GM18526 (cell line): ENCODE data around the gene CD2.

ENCODE experiments used
- POLR2A ChIP-seq: IDR thresholded peaks from 3 replicates; pipeline ENCODE4 v1.6.1; 2011; ENCODE audit not compliant: insufficient read length; ENCODE audit errors: extremely low read depth

The CD2 gene, protein sequence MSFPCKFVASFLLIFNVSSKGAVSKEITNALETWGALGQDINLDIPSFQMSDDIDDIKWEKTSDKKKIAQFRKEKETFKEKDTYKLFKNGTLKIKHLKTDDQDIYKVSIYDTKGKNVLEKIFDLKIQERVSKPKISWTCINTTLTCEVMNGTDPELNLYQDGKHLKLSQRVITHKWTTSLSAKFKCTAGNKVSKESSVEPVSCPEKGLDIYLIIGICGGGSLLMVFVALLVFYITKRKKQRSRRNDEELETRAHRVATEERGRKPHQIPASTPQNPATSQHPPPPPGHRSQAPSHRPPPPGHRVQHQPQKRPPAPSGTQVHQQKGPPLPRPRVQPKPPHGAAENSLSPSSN

DNA sequence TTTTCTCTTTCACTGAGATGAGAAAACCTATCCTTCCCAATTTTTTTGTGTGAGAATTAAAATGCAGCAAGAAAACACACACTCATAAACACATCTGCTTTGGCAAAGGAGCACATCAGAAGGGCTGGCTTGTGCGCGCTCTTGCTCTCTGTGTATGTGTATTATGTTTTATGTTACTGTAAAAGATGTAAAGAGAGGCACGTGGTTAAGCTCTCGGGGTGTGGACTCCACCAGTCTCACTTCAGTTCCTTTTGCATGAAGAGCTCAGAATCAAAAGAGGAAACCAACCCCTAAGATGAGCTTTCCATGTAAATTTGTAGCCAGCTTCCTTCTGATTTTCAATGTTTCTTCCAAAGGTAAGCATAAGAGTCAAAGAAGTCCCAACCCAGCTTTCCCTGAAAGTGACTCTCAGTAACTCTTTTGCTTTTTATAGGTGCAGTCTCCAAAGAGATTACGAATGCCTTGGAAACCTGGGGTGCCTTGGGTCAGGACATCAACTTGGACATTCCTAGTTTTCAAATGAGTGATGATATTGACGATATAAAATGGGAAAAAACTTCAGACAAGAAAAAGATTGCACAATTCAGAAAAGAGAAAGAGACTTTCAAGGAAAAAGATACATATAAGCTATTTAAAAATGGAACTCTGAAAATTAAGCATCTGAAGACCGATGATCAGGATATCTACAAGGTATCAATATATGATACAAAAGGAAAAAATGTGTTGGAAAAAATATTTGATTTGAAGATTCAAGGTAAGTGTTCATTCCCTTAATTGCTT is at the start of gene CD2:
CD2 (plus strand) TSS at position 233 of the 780 bp plus-strand sequence; CDS start at position 296, 63 bp downstream.
- TF ChIP-seq POLR2A = no peak

DNA sequence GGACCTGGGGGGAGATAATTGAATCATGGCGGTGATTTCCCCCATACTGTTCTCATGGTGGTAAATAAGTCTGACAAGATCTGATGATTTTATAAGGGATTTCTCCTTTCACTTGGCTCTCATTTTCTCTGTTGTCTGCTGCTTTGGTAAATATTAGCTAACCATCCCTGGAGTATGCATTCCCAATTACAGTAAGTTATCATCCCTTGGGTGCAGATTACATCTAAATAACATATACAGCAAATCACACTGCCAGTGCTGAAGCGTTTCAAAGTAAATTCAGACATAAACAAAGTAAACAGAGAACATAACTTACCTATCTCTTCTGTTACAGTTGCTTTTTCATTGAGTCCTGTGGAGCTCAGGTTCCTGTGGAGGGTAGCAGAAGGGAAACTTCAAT is 48.1 kb upstream of the CD2 start:
- TF ChIP-seq POLR2A = no peak

DNA sequence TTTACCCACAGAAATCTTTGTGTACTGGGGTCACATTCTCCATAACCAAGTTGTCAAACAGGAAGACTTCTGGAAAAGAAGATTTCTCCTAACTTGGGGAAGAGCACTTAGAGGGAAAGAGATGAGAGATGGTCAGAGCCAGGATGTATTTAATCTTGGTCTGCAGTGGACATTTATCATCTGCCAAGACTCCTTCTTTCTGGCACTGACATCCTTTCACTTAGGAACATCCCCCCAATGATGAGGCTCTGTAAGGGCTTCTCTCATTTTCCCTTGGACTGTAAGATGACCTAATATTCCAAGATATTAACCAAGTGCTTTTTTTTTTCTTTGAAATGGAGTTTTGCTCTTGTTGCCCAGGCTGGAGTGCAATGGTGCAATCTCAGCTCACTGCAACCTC is 47.4 kb upstream of the CD2 start:
- no peak for TF ChIP-seq POLR2A

DNA sequence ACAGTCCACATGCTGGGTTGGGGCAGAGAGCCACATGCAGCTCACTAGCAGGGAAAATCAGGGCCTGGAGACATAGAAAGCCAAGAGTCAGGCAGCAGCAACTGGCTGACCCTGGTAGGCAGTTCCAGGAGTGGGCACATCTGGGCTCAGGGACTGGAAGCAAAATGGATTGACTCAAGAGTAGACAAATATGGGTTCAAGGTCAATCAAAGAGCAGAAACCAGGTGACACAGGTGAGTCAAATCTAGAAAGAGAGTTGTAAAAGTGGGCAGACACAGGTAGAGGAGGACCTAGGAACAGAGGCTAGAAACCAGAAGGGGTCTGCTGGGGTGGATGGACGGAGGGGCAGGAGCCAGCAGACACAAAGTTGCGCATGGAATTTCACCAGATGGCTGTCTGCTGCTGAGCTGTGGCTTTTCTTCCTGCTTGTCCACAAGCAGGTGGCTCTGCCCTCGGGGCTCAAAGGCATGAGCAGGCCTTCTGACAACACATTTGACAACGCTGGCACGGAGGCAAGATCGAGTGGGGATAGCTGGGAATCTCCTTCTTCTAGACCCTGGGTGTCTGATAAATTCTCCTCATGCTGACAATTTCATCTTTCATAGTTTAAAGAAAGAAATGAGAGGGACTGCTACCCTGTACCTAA is 45.9 kb upstream of the CD2 start:
- no peak for TF ChIP-seq POLR2A

DNA sequence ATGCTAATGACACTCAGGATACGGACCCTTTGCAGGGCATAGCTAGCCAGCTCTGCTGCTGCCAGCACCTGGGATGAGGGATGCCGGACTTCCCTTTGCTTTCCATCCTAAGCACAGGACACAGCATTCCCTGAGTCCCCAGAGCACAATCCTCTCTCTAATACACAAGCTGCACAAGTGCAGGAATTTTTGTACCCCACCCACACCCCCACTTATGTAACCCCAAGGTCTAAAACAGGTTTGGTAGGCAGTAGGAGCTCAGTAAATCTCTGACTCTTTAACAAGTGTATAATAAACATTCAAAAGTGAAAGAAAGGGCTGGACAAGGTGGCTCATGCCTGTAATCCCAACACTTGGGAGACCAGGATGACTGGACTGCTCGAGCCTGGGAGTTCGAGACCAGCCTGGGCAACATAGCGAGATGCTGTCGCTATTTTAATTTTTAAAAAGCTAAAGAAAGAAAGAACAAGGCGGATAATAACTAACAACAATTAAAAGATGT is 44.5 kb upstream of the CD2 start:
- no peak for TF ChIP-seq POLR2A

DNA sequence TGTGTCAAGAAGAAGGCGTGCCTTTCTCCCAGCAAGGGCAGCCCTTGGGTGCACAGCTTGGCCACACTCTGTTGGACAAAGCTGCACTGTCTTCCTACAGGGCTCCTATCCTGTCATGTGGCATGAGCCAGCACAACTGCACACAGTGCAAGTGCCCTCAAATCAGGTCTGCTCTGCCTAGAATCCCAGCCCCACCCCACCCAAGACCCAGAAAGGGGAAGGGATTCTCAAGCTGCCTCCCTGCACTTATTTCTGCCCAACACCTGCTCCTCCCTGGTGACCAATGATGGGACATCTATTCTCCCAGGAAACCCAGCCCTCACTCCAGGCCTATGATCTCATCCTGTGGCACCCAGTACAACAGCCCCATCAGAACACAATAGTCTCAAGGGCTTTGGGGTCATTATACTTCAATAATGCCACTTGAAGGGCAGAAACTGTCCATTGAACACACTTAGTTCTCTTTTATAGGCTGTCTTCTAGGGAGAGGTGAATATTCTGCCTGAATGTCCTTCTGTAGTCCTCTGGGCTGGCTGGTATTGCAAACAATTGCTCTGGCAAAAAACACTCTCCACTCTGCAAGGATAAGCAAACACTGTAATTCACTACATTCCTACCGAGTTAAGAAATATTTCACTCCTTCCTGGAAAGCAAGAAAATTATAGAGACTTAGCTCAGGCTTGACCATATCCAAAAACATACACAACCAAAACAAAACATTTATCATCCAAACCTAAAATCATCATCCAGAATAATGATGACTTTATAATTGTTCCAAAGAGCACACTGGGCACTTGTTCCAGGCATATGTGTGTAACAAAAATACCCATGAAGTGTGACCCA is 43.6 kb upstream of the CD2 start:
- TF ChIP-seq POLR2A = no peak

DNA sequence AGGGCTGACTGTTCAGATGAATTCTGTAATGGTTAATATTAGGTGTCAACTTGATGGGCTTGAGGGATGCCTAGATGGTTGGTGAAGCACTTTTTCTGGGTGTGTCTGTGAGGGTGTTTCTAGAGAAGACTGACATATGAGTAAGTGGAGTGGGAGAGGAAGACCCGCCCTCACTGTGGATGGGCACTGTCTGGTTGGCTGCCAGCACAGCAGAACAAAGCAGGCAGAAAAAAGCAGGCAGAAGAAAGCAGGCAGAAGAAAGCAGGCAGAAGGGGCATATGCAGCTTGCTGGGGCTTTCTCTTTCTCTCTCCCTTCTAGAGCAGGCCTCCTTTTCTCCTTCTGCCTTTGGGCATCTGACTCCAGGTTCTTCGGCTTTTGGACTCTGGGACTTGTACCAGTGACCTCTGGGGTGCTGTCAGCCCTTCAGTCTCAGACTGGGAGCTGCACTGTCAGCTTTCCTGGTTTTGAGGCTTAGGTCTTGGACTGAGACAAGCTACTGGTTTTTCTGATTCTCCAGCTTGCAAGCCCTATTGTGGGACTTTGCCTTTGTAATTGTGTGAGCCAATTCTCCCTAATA is 42.9 kb upstream of the CD2 start:
- no peak for TF ChIP-seq POLR2A

DNA sequence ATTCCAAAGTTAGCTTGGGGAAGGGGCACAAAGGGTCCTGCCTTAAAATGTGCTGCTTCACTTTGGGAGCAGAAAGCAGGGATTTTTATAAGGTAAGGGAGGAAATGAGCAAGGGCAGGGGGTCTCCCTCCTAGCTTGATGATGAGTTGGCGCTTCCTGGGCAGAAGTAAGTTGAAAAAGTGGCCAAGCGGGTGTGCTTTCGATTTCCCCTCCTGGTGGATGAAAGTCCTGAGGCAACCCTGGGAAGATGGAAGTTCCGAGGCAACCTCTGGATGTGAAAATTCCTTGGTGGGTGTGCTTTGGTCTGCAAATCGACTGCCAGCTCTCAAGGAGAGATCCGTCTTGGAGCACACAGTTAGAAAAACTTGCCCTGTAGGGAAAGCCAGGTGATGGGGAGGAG is 41.7 kb upstream of the CD2 start:
- TF ChIP-seq POLR2A = no peak

DNA sequence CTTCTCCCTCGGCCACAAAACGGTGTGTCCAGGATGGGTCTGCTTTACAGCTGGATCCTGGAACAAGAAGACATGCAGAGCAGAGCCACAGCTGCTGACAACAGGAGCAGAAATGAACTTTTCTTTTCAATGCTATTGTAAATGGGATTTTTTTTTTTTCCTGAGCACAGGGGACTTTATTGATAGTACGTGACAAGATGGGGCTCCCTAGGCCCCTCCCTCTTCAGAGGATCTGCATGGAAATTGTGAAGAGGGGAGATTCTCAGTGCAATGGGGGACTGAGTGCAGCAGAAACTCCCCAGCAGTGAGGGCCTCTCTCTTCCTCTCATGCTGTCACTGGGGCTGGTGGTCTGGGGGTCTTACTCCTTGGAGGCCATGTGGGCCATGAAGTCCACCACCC is 40.8 kb upstream of the CD2 start:
- TF ChIP-seq POLR2A = no peak

DNA sequence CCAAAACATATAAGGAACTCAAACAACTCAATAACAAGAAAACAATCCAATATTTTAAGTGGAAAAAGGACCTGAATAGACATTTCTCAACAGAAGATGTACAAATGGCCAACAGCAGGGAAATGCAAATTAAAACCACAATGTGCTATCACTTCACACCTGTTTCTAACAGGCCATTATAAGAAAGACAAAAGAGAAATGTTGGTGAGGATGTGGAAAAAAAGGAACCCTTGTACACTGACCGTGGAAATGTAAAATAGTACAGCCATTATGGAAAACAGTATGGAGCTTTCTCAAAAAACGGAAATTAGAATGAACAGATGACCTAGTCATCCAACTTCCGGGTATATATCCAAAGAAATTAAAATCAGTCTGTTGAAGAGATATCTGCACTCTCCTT is 37.8 kb upstream of the CD2 start:
- TF ChIP-seq POLR2A = no peak

DNA sequence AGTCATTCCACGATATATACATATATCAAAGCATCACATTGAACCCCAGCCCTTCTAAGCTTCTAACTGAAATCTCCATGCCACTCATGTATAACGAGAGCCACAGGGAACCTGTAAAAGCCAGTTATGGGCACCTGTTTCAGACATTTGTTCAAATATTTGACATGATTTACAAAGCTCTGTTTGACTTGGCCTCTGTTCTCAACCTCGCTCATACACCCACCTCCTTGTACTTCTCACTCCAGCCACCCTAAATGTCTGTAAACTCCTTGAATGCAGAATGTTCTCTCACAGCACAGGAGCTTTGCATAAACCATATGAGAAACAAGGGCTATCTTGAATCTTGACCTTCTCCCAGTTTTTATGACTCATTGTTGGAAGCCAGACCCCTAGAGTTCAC is 36.9 kb upstream of the CD2 start:
- TF ChIP-seq POLR2A = no peak

DNA sequence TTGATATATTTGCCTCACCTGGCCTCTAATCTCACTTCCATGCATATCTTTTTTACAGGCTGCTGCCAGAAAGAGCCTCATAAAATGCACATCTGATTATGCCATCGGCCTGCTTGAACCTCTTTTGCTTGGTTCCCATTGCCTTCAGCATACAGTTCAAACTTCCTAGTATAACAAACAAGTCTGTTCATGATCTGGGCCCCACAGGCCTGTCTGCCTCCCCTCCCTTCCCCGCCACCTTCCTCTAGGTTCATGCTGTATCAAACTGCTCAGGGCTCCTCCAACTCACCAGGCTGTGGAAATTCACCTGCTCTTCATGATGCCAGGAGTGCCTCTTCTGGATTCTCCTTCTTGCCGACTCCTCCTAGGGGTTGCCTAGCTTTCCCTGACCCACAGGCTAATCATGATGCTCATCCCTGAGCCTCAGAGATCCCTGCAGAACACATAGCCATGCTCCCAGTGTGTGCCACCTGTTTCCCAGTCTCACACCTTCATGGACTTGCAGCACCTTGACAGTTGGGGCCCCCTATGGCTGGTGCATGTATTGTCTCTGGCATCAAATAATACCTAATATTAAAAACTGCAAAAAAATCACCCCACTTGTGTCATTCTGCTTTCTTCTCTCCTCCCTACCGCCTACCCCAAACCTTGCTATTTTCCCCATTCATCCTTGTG is 33.7 kb upstream of the CD2 start:
- TF ChIP-seq POLR2A = no peak

DNA sequence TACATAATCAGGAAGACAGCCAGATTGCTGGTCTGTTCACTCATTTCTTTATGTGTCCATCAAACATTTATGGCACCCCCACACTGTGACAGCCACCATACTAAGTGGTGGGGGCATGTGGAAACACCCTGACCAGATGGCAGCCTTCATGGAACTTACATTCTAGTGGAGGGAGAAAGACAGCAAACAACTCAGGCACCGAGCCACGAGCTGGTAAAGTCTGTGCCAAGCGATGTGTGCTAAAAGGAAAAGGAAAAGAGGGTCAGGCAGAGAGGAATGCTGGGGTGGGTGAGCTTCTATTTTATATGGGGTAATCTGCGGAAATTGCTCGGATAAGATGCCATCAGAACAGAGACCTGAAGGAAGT is 33.2 kb upstream of the CD2 start:
- TF ChIP-seq POLR2A = no peak

DNA sequence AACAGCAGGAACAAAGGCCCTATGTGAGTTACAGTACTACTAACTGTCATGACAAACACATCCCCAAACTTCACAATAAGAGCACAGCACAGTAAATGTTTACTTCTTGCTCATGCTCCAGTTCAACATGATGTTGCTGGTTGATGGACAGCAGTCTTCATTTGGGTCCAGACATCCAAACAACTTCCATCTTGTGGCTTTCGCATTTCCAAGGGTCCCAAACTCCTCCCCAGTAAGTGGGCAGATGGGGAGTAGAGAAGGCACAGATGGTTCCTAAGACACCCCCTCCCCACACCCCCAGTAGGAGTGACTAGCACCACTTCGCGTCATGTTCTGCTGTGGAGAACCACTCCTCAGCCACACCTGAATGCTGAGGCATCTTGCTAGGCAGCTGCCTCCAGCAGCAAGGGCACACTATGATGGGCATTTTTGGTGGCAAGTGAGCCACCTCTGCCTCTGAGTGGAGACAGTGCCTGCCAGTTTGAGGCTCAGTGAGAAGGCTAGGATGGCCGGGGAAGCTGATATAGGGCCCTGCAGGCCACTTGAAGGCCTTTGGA is 32.7 kb upstream of the CD2 start:
- no peak for TF ChIP-seq POLR2A
